ENCODE results near the gene STK38L. TPM values are rescaled to one million over a fixed set of nuclear protein-coding genes. Genes with fewer than 3 reads are reported as not detected.
A peak's percentile ranks its signal among the peaks of the same experiment; 100 is the strongest.

STK38L gene
- total and polyA plus RNA-seq, 12 donors, result 10.2 to 298 (median 21.0) TPM

- TF ChIP-seq POLR2A (IDR thresholded peaks at IDR 0.05), result no peak
- peaks cover 7 to 18% of the 10 kb centered on the region in 2 donors for H3K4me1 ChIP-seq (replicated peaks in 1 of 2)
- H3K27ac ChIP-seq, result no peak overlapping the region
- H3K27me3 ChIP-seq, result no peaks in the 10 kb centered on the region
- peak overlapping the region in 1 of 4 donors; percentile 78 for H3K4me3 ChIP-seq
- intact Hi-C loops (cut with DNase I), result no loop called here
- no peak for DNase-seq
- no peaks in the 10 kb centered on the region for H3K9me3 ChIP-seq (replicated peaks in 1 of 3)
- 32 to 57% (median 46%) methylated on average over 3 of the region's 3 CpGs for WGBS, 4 donors
- no peaks in the 10 kb centered on the region for H3K36me3 ChIP-seq (replicated peaks in 1 of 2)
Measured at GRCh38 chr12:27331927-27332324, 87.8 kb downstream of the STK38L start.

- Histone ChIP-seq H3K27ac (no peak overlapping the region), H3K4me3 (peak overlapping the region in 2 of 4 donors; percentile 3 to 78), H3K36me3 (replicated peaks in 1 of 2) (no peaks in the 10 kb centered on the region), H3K9me3 (replicated peaks in 1 of 3) (no peaks in the 10 kb centered on the region), H3K27me3 (no peaks in the 10 kb centered on the region), H3K4me1 (replicated peaks in 1 of 2) (peaks cover 7 to 18% of the 10 kb centered on the region in 2 donors)
- TF ChIP-seq POLR2A (IDR thresholded peaks at IDR 0.05) (no peak), CTCF (IDR thresholded peaks at IDR 0.05) (no peak)
- no peak for DNase-seq
- 8 to 14% (median 11%) methylated on average over 9 to 10 of the region's 10 CpGs for WGBS, 4 donors
- intact Hi-C loops (cut with DNase I), result no loop called here
Measured at GRCh38 chr12:27332407-27332713, 88.3 kb downstream of the STK38L start.

DNA sequence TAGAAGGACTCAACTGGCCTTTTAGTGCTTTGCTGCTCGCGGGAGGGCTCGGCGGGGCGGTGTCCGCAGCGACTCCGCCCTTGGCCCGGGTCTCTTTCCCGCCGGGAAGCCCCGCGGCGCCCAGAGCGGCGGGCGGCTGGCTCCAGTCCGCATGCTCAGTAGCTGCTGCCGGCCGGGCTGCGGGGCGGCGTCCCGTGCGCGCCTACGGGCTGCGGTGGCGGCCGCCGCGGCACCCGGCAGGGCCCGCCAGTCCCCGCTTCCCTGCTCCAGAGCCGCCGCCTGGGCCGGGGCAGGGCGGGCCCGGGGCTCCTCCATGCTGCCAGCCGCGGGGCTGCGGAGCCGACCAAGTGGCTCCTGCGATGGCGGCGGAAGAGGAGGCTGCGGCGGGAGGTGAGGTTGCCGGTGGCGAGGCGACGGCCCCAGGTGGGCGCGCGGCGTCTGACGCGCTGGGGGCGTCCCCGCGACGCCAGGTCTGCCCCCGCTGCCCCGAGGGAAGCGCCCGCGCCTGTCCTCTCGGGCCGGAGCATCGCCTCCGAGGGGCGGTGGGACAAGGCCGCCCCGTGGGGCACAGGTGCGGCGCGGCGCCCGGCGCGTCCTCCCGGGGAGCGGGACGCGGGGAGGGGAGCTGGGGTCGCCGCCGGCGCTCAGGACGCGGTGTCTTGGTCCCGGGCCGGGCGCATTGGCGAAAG, 88.8 kb downstream of the STK38L start, which contains the start of gene BMAL2:
Gene BMAL2, plus strand, starts transcription at position 123 of the 689 bp plus-strand sequence. Its CDS starts 237 bp downstream, at position 360.
- Histone ChIP-seq H3K36me3 (replicated peaks in 1 of 2) (no peaks in the 10 kb centered on the region), H3K27ac (no peak within 1 kb of the TSS), H3K9me3 (replicated peaks in 1 of 3) (no peaks in the 10 kb centered on the region), H3K4me3 (peak within 1 kb of the TSS in 2 of 4 donors; percentile 3 to 78), H3K4me1 (replicated peaks in 1 of 2) (peaks cover 7 to 18% of the 10 kb centered on the region in 2 donors), H3K27me3 (no peaks in the 10 kb centered on the region)
- 0 to 3% (median 0%) methylated on average over 6 to 95 of the region's 96 CpGs; no CpG with 5 or more reads in 1 of the 4 donors for WGBS, 4 donors
- peak in 6 of 7 donors; percentile 24 to 36 (median 29) for DNase-seq
- intact Hi-C loops (cut with DNase I), result no loop called here
- TF ChIP-seq CTCF (IDR thresholded peaks at IDR 0.05) (no peak), POLR2A (IDR thresholded peaks at IDR 0.05) (peak in 1 of 2 donors; percentile 19)

DNA sequence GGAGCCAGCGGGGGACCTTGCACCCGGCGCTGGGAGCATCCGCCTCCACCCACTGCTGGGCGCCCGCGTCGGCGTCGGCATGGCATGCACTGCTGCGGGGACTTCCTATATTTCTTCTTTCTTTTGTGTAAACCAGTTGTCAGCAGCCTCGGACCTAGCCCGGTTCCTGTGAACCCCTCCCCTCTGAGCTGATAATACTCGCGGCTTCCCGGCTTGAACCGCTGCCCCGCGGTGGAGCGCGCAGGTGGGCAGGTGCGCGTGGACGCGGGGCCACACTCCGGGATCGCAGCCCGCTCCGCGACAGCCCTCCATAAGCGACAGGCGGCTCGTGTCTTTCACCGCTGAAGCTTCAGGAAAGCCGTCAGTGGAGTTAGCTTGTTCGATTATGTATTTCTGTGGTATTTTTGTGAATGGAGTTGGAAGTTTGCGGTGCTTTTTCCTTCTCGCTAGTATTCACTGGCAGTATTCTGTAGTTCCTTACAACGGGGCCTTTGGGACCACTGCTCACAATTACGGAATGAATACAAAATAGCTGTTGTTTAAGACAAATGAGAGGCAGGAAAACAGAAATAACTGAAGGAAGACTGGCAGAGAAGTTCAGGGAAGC, 89.4 kb downstream of the STK38L start:
- intact Hi-C loops (cut with DNase I), result no loop called here
- no peaks in the 10 kb centered on the region for H3K36me3 ChIP-seq (replicated peaks in 1 of 2)
- H3K4me1 ChIP-seq (replicated peaks in 1 of 2), result peaks cover 7 to 18% of the 10 kb centered on the region in 2 donors
- peak overlapping the region in 2 of 4 donors; percentile 3 to 78 for H3K4me3 ChIP-seq
- H3K27ac ChIP-seq, result no peak overlapping the region
- peak in 6 of 7 donors; percentile 8 to 26 (median 20) for DNase-seq
- 2 to 13% (median 3%) methylated on average over 6 to 40 of the region's 40 CpGs for WGBS, 4 donors
- H3K27me3 ChIP-seq, result no peaks in the 10 kb centered on the region
- TF ChIP-seq POLR2A (IDR thresholded peaks at IDR 0.05), result no peak
- TF ChIP-seq CTCF (IDR thresholded peaks at IDR 0.05), result no peak
- H3K9me3 ChIP-seq (replicated peaks in 1 of 3), result no peaks in the 10 kb centered on the region

All from adrenal gland (tissue), 12 donors.